OCI-LY7 (cell line): ENCODE measurements around the gene WNK2.

Experiments
- CTCF ChIP-seq: fragments of 200-600 bp; sonication (generic); conservative IDR thresholded peaks from 2 replicates; pipeline ENCODE4 v1.5.1; 2014; ENCODE audit warnings: mild to moderate bottlenecking, antibody characterized with exemption, low read length, moderate library complexity, mixed read lengths
- EZH2phosphoT487 ChIP-seq: fragments of 200-600 bp; sonication (generic); IDR thresholded peaks from 2 replicates; pipeline ENCODE4 v1.6.1; 2018; ENCODE audit warnings: low read depth, borderline replicate concordance, mild to moderate bottlenecking, mixed run types, antibody characterized with exemption, low read length, moderate library complexity, mixed read lengths

GRCh38 chr9:93205896-93206575 lies 22.1 kb downstream of the WNK2 start:
- TF ChIP-seq CTCF, result no peak
- TF ChIP-seq EZH2phosphoT487, result no peak
